ENCODE data around the gene CACTIN.

Gene CACTIN

GRCh38 chr19:3608079-3608641 is 18.4 kb downstream of the CACTIN start:
- peak; percentile 52 for DNase-seq

- no peak for DNase-seq
Measured at GRCh38 chr19:3607303-3608078, 19.1 kb downstream of the CACTIN start.

GRCh38 chr19:3606690-3607289 is 19.8 kb downstream of the CACTIN start, which contains the start of gene TBXA2R:
TSS of gene TBXA2R (minus strand) at chr19:3606875. CDS start at chr19:3600634, 6,241 bp downstream.
- DNase-seq, result peak; percentile 65

GRCh38 chr19:3606174-3606689 is 20.4 kb downstream of the CACTIN start:
- peak; percentile 26 for DNase-seq

GRCh38 chr19:3605770-3606169 is 20.8 kb downstream of the CACTIN start:
- DNase-seq, result no peak

- no peak for DNase-seq
Measured at GRCh38 chr19:3605361-3605760, 21.2 kb downstream of the CACTIN start.

- no peak for DNase-seq
Measured at GRCh38 chr19:3604987-3605343, 21.6 kb downstream of the CACTIN start.

- no peak for DNase-seq
Measured at GRCh38 chr19:3604227-3604986, 22.2 kb downstream of the CACTIN start.

- DNase-seq, result no peak
Measured at GRCh38 chr19:3603121-3603811, 23.3 kb downstream of the CACTIN start.

GRCh38 chr19:3601021-3601420 is 25.6 kb downstream of the CACTIN start:
- DNase-seq, result no peak

- no peak for DNase-seq
Measured at GRCh38 chr19:3599776-3600187, 26.8 kb downstream of the CACTIN start.

GRCh38 chr19:3595521-3596061 is 31.0 kb downstream of the CACTIN start:
- DNase-seq, result no peak

- no peak for DNase-seq
Measured at GRCh38 chr19:3593156-3593555, 33.4 kb downstream of the CACTIN start.

- DNase-seq, result no peak
Measured at GRCh38 chr19:3591876-3592613, 34.5 kb downstream of the CACTIN start.

GRCh38 chr19:3590991-3591659 is 35.5 kb downstream of the CACTIN start:
- DNase-seq, result no peak

GRCh38 chr19:3589949-3590348 is 36.6 kb downstream of the CACTIN start:
- DNase-seq, result no peak

GRCh38 chr19:3589439-3589838 is 37.2 kb downstream of the CACTIN start:
- no peak for DNase-seq

- DNase-seq, result no peak
Measured at GRCh38 chr19:3586707-3587346, 39.8 kb downstream of the CACTIN start.

- peak; percentile 60 for DNase-seq
Measured at GRCh38 chr19:3586127-3586626, 40.4 kb downstream of the CACTIN start.
